Measurements from ENCODE around the gene UCN3. TPM values are rescaled to one million over a fixed set of nuclear protein-coding genes. Genes with fewer than 3 reads are reported as not detected.

UCN3 gene
- total RNA-seq, 1 experiment from 2014 or later: not detected

- Histone ChIP-seq H3K27ac (ENCODE audit: insufficient read length, low read depth, low read length) (no peak overlapping the region), H4K20me1 (ENCODE audit: control insufficient read depth, insufficient read depth, insufficient read length) (no peaks in the 10 kb centered on the region), H2AFZ (ENCODE audit: low read length) (no peak overlapping the region), H3K14ac (ENCODE audit: insufficient read depth, low read length) (no peak overlapping the region), H2BK12ac (ENCODE audit: insufficient read length, low read depth, low read length) (no peak overlapping the region), H3K56ac (ENCODE audit: insufficient read length, low read depth, low read length) (no peak overlapping the region), H3K27me3 (ENCODE audit: insufficient read depth, low read length) (no peaks in the 10 kb centered on the region), H3K9me3 (ENCODE audit: control insufficient read depth, low read depth, low read length) (no peaks in the 10 kb centered on the region), H3K23me2 (ENCODE audit: insufficient read length, low read depth, low read length, poor library complexity, severe bottlenecking) (no peaks in the 10 kb centered on the region), H3K18ac (ENCODE audit: insufficient read length, low read depth, low read length) (no peak overlapping the region), H3K23ac (ENCODE audit: insufficient read length, low read depth, low read length) (no peak overlapping the region), H3K79me1 (ENCODE audit: insufficient read depth, low read depth, low read length, poor library complexity, severe bottlenecking) (no peaks in the 10 kb centered on the region), H3K4ac (ENCODE audit: low read depth, low read length) (no peak overlapping the region), H2AK5ac (ENCODE audit: insufficient read length, low read length) (no peak overlapping the region), H2BK15ac (ENCODE audit: low read depth, low read length) (no peak overlapping the region), H3K4me1 (ENCODE audit: insufficient read depth, low read length) (no peaks in the 10 kb centered on the region), H2BK5ac (ENCODE audit: insufficient read length, low read length) (no peak overlapping the region), H4K8ac (replicated peaks; ENCODE audit: insufficient read length, low read depth, low read length) (no peak overlapping the region), H2BK20ac (ENCODE audit: low read depth, low read length, poor library complexity, severe bottlenecking) (no peak overlapping the region), H4K5ac (ENCODE audit: insufficient read length, low read depth, low read length) (no peak overlapping the region), H3T11ph (ENCODE audit: low read length) (no peak overlapping the region), H3K4me2 (ENCODE audit: insufficient read depth, insufficient read length, low read length) (no peak overlapping the region), H4K91ac (ENCODE audit: insufficient read length, low read depth, low read length) (no peak overlapping the region), H3K79me2 (ENCODE audit: insufficient read depth, low read length) (no peaks in the 10 kb centered on the region), H3K9ac (ENCODE audit: extremely low read depth, insufficient read length, low read length) (no peak overlapping the region), H2BK120ac (ENCODE audit: low read depth, low read length, poor library complexity, severe bottlenecking) (no peak overlapping the region)
- H3K36me3 Mint-ChIP-seq (ENCODE audit: insufficient read depth in 1 of 3, low read depth in 3 of 3): no peaks in the 10 kb centered on the region; a peak in 1 of 7 replicates
- no peaks in the 10 kb centered on the region; a peak in 1 of 4 replicates for H3K4me1 Mint-ChIP-seq
- no CpG with 5 or more reads among the region's 9 CpGs for WGBS (ENCODE audit: extremely low coverage, insufficient read length, low lambda C conversion rate)
- H3K27ac Mint-ChIP-seq: no peak overlapping the region; a peak in 1 of 7 replicates
- H3K27me3 Mint-ChIP-seq (ENCODE audit: low read depth): no peaks in the 10 kb centered on the region
- no peak for TF ChIP-seq CTCF (conservative IDR thresholded peaks at IDR 0.05)
- no peaks in the 10 kb centered on the region; a peak in 1 of 5 replicates for H3K9me3 Mint-ChIP-seq
- no peak overlapping the region for H3K4me3 Mint-ChIP-seq
- DNase-seq: no peak
These were observed 35.9 kb downstream of the UCN3 start for GRCh38 chr10:5400468-5401240.

All from H9 (cell line).